Measurements from ENCODE around the gene MRPL42. TPM values are rescaled to one million over a fixed set of nuclear protein-coding genes. Genes with fewer than 3 reads are reported as not detected.
A peak's percentile ranks its signal among the peaks of the same experiment; 100 is the strongest.

The MRPL42 gene
- total RNA-seq, 3 donors from 2014 or later (not counting 1 experiment from before 2014, with no cell fraction given) = 36.4 to 42.7 (median 37.1) TPM

GRCh38 chr12:93539821-93540220, 72.5 kb downstream of the MRPL42 start:
- Histone ChIP-seq H3K4me3 (ENCODE audit: low read length) (no peak overlapping the region), H3K27me3 (ENCODE audit: control insufficient read depth, insufficient read depth, low read length) (no peaks in the 10 kb centered on the region), H3K27ac (ENCODE audit: low read length) (no peak overlapping the region), H3K4me1 (ENCODE audit: control insufficient read depth, insufficient read depth, low read length) (peaks cover 25% of the 10 kb centered on the region), H3K36me3 (ENCODE audit: control insufficient read depth, insufficient read depth, low read length) (no peaks in the 10 kb centered on the region), H3K9me3 (ENCODE audit: control insufficient read depth, insufficient read depth, low read length) (no peaks in the 10 kb centered on the region)
- ATAC-seq (no peak), DNase-seq (no peak)
- TF ChIP-seq CTCF (IDR thresholded peaks at IDR 0.05) = no peak
- intact Hi-C loops (cut with micrococcal nuclease) = no loop called here
- Mint-ChIP-seq H3K9me3 (no peaks in the 10 kb centered on the region), H3K27me3 (ENCODE audit: low read depth in 2 of 2) (no peaks in the 10 kb centered on the region), H3K27ac (peak overlapping the region; percentile 58 to 87), H3K36me3 (peaks cover 7% of the 10 kb centered on the region), H3K4me3 (peak overlapping the region; percentile 4), H3K4me1 (peaks cover 39 to 48% of the 10 kb centered on the region in 2 donors)
- WGBS (ENCODE audit: insufficient coverage) = 97% methylated on average over 3 of the region's 4 CpGs

GRCh38 chr12:93540466-93540865, 73.2 kb downstream of the MRPL42 start:
- H3K4me3 ChIP-seq (ENCODE audit: low read length) = no peak overlapping the region
- no peak for ATAC-seq
- Mint-ChIP-seq H3K4me3 (peak overlapping the region; percentile 63), H3K27me3 (ENCODE audit: low read depth in 2 of 2) (no peaks in the 10 kb centered on the region), H3K4me1 (peaks cover 39 to 48% of the 10 kb centered on the region in 2 donors), H3K27ac (peak overlapping the region; percentile 58 to 87), H3K36me3 (peaks cover 7% of the 10 kb centered on the region), H3K9me3 (no peaks in the 10 kb centered on the region)
- TF ChIP-seq CTCF (IDR thresholded peaks at IDR 0.05) = no peak
- H3K27me3 ChIP-seq (ENCODE audit: control insufficient read depth, insufficient read depth, low read length) = no peaks in the 10 kb centered on the region
- H3K27ac ChIP-seq (ENCODE audit: low read length) = peak overlapping the region; percentile 40
- H3K9me3 ChIP-seq (ENCODE audit: control insufficient read depth, insufficient read depth, low read length) = no peaks in the 10 kb centered on the region
- no peaks in the 10 kb centered on the region for H3K36me3 ChIP-seq (ENCODE audit: control insufficient read depth, insufficient read depth, low read length)
- peaks cover 25% of the 10 kb centered on the region for H3K4me1 ChIP-seq (ENCODE audit: control insufficient read depth, insufficient read depth, low read length)
- WGBS (ENCODE audit: insufficient coverage) = 36% methylated on average over 1 of the region's 1 CpG
- no peak for DNase-seq
- intact Hi-C loops (cut with micrococcal nuclease) = no loop called here

- Mint-ChIP-seq H3K4me3 (peak overlapping the region; percentile 62), H3K27me3 (ENCODE audit: low read depth in 2 of 2) (no peaks in the 10 kb centered on the region), H3K27ac (peak overlapping the region; percentile 58 to 87), H3K36me3 (peaks cover 7% of the 10 kb centered on the region), H3K9me3 (no peaks in the 10 kb centered on the region), H3K4me1 (peaks cover 27 to 36% of the 10 kb centered on the region in 2 donors)
- H3K36me3 ChIP-seq (ENCODE audit: control insufficient read depth, insufficient read depth, low read length) = no peaks in the 10 kb centered on the region
- H3K9me3 ChIP-seq (ENCODE audit: control insufficient read depth, insufficient read depth, low read length) = no peaks in the 10 kb centered on the region
- TF ChIP-seq CTCF (IDR thresholded peaks at IDR 0.05) = no peak
- H3K27ac ChIP-seq (ENCODE audit: low read length) = peak overlapping the region; percentile 58
- no peak for DNase-seq
- intact Hi-C loops (cut with micrococcal nuclease) = no loop called here
- peaks cover 19% of the 10 kb centered on the region for H3K4me1 ChIP-seq (ENCODE audit: control insufficient read depth, insufficient read depth, low read length)
- ATAC-seq = peak; percentile 38 to 70 (median 57)
- no peak overlapping the region for H3K4me3 ChIP-seq (ENCODE audit: low read length)
- WGBS (ENCODE audit: insufficient coverage) = 16% methylated on average over 4 of the region's 4 CpGs
- H3K27me3 ChIP-seq (ENCODE audit: control insufficient read depth, insufficient read depth, low read length) = no peaks in the 10 kb centered on the region
Measured at GRCh38 chr12:93541578-93542225, 74.4 kb downstream of the MRPL42 start.

- no peak overlapping the region for H3K27ac Mint-ChIP-seq
- TF ChIP-seq CTCF (IDR thresholded peaks at IDR 0.05) = no peak
- H3K9me3 Mint-ChIP-seq = no peaks in the 10 kb centered on the region
- intact Hi-C loops (cut with micrococcal nuclease) = no loop called here
- H3K27ac ChIP-seq (ENCODE audit: low read length) = no peak overlapping the region
- H3K36me3 Mint-ChIP-seq = peaks cover 7% of the 10 kb centered on the region
- DNase-seq (no peak), ATAC-seq (no peak)
- no peak overlapping the region for H3K4me3 Mint-ChIP-seq
- WGBS (ENCODE audit: insufficient coverage) = 100% methylated on average over 2 of the region's 2 CpGs
- no peaks in the 10 kb centered on the region for H3K27me3 Mint-ChIP-seq (ENCODE audit: low read depth in 2 of 2)
- no peaks in the 10 kb centered on the region for H3K9me3 ChIP-seq (ENCODE audit: control insufficient read depth, insufficient read depth, low read length)
- no peak overlapping the region for H3K4me3 ChIP-seq (ENCODE audit: low read length)
- peaks cover under 1% of the 10 kb centered on the region for H3K4me1 ChIP-seq (ENCODE audit: control insufficient read depth, insufficient read depth, low read length)
- H3K4me1 Mint-ChIP-seq = no peaks in the 10 kb centered on the region
- H3K27me3 ChIP-seq (ENCODE audit: control insufficient read depth, insufficient read depth, low read length) = no peaks in the 10 kb centered on the region
- no peaks in the 10 kb centered on the region for H3K36me3 ChIP-seq (ENCODE audit: control insufficient read depth, insufficient read depth, low read length)
Measured at GRCh38 chr12:93547778-93548177, 80.5 kb downstream of the MRPL42 start.
